ENCODE results near the gene FAM136A.
"Not testable (repeated sequence)": the region's sequence is repeated elsewhere in the genome, so short reads cannot be mapped to it uniquely, and the experiment has no call there.

FAM136A gene

DNA sequence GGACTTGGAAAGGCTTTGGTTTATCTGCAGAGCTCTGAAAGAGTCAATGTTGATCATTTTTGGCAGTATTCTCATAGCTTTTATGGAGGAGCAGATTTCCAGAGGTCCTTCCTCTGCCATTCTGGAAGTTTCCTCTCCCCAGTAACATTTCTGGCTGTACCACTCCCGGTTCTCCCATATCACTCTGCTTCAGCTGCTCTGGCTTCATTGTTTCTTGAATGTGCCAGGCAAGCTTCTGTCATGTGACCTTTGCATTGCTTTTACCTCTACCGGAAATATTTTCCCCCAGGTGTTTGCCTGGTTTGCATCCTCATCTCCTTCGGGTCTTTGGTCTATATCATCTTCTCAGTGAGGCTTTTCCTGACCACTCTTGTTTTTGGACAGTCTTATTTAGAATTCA lies 31.5 kb downstream of the FAM136A start:
- H2AFZ ChIP-seq (ENCODE audit: low read depth, low read length), result no peak overlapping the region
- no peaks in the 10 kb centered on the region for H3K27me3 ChIP-seq (ENCODE audit: insufficient read depth, low read length)
- H3K4me3 ChIP-seq (ENCODE audit: low read length), result no peak overlapping the region
- H3K4me1 ChIP-seq (ENCODE audit: insufficient read depth, low read length), result no peaks in the 10 kb centered on the region
- peaks cover 4% of the 10 kb centered on the region for H3K9me3 ChIP-seq (ENCODE audit: low read length)
- peaks cover 20% of the 10 kb centered on the region for H3K36me3 ChIP-seq (ENCODE audit: insufficient read depth, low read length)

DNA sequence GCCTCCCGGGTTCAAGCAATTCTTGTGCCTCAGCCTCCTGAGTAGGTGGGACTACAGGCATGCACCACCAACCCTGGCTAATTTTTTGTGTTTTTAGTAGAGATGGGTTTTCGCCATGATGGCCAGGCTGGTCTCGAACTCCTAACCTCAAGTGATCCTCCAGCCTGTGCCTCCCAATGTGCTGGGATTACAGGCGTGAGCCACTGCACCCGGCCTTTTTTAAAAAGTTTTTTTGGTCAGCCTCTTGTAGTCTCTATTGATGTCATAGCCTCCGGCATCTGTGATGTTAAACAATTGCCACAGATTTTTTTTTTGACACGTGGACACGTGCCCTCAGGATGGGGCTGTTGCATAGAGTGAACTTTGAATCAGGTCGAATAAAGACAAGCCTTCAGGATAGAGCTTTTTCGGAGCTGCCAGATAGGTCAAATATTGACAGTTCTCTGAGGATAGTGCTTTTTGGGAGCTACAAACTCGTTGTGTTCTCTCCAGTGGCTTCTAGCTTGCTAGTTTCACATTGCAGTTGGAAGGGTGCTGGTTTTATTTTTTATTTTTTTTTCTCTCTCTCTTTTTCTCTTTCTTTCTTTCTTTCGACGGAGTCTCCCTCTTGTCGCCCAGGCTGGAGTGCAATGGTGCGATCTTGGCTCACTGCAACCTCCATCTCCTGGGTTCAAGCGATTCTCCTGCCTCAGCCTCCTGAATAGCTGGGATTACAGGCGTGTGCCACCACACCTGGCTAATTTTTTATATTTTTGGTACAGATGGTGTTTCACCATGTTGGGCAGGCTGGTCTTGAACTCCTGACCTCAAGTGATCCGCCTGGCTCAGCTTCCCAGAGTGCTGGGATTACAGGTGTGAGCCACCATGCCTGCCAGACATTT lies 32.2 kb downstream of the FAM136A start:
- H3K27me3 ChIP-seq (ENCODE audit: insufficient read depth, low read length); H3K4me3 ChIP-seq (ENCODE audit: low read length); H3K9me3 ChIP-seq (ENCODE audit: low read length); H3K4me1 ChIP-seq (ENCODE audit: insufficient read depth, low read length); H2AFZ ChIP-seq (ENCODE audit: low read depth, low read length): not testable (repeated sequence)
- peaks cover 20% of the 10 kb centered on the region for H3K36me3 ChIP-seq (ENCODE audit: insufficient read depth, low read length)

DNA sequence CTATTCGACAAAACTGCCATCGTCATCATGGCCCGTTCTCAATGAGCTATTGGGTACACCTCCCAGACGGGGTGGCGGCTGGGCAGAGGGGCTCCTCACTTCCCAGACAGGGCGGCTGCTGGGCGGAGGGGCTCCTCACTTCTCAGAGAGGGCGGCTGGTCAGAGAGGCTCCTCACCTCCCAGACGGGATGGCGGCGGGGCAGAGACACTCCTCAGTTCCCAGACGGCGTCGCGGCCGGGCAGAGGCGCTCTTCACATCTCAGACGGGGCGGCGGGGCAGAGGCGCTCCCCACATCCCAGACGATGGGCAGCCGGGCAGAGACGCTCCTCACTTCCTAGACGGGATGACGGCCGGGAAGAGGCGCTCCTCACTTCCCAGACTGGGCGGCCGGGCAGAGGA lies 34.9 kb downstream of the FAM136A start:
- not testable (repeated sequence) for H3K9me3 ChIP-seq (ENCODE audit: low read length); H3K4me1 ChIP-seq (ENCODE audit: insufficient read depth, low read length); H3K27me3 ChIP-seq (ENCODE audit: insufficient read depth, low read length); H3K4me3 ChIP-seq (ENCODE audit: low read length); H2AFZ ChIP-seq (ENCODE audit: low read depth, low read length)
- H3K36me3 ChIP-seq (ENCODE audit: insufficient read depth, low read length), result peaks cover 32% of the 10 kb centered on the region

DNA sequence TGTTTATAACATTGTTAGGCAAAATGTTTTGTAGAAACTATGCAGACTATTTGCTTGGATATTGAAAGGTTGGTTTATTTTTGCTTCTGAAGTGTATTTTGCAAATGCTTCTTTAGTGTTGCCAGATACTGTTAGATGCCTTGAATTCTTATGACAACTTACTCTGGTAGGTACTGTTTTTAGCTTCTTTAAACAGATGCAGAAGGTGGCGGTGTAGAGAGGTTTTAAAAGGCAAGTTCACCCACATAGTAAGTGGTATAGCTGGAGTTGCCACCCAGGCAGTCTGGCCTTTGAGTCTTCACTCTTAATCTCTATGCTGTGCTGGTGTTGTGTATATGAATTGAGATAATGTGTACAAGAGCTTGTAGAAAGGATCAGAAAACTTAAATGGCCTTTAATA lies 40.4 kb downstream of the FAM136A start:
- H3K9me3 ChIP-seq (ENCODE audit: low read length), result peaks cover 4% of the 10 kb centered on the region
- H3K27me3 ChIP-seq (ENCODE audit: insufficient read depth, low read length), result no peaks in the 10 kb centered on the region
- no peak overlapping the region for H2AFZ ChIP-seq (ENCODE audit: low read depth, low read length)
- H3K36me3 ChIP-seq (ENCODE audit: insufficient read depth, low read length), result peaks cover 54% of the 10 kb centered on the region
- H3K4me3 ChIP-seq (ENCODE audit: low read length), result no peak overlapping the region
- H3K4me1 ChIP-seq (ENCODE audit: insufficient read depth, low read length), result peaks cover 12% of the 10 kb centered on the region

DNA sequence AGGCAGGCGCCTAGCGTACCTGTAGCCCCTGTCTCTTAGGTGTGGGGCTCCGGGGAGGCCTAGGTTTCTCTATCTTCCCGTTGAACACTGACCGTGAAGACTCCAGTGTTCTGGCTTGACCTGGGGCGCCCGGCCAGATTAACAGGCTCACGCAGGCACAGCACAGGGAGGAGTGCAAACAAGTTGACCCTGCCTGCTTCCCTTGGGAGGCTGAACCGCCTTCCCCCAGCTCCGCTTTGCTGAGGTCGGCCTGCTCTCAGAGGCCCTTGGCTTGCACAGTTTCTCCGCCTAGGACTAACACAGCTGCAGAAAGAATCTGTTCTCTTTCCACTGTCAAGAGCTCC lies 43.4 kb downstream of the FAM136A start:
- H2AFZ ChIP-seq (ENCODE audit: low read depth, low read length), result peak overlapping the region; percentile 38
- no peaks in the 10 kb centered on the region for H3K9me3 ChIP-seq (ENCODE audit: low read length)
- peaks cover 12% of the 10 kb centered on the region for H3K4me1 ChIP-seq (ENCODE audit: insufficient read depth, low read length)
- peak overlapping the region; percentile 77 for H3K4me3 ChIP-seq (ENCODE audit: low read length)
- peaks cover 34% of the 10 kb centered on the region for H3K36me3 ChIP-seq (ENCODE audit: insufficient read depth, low read length)
- H3K27me3 ChIP-seq (ENCODE audit: insufficient read depth, low read length), result no peaks in the 10 kb centered on the region

DNA sequence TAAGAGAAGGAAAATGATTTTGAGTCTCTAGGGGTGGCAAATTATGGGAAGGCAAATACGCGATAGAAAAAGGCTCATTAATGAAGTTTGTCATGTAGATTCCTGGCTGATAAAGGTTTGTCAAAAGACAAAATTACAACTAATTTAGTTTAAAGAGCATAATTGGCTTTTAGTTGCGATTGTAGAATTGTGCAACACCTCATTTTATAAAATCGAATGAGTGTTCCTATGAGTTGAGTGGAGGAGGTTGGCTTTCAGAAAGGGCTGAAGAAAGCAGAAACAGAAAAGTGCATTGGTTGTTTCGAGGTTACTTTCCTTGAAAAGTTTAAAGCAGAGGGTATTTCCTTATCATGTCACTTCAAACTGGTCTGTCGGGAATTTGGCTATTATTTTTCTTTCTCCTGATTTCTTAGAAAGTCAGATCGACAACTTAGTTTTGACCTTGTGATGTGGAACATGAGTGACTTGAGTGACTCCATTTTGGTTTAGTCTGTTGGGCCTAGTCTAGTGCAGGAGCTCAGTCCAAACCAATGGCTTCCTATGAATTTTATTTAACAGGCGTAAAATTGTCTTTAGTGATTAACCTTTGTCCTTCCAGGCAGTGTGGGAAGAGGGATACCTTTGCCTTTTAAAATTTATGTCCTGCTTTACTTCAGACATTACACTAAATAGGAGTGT lies 46.1 kb downstream of the FAM136A start:
- H3K9me3 ChIP-seq (ENCODE audit: low read length), result no peaks in the 10 kb centered on the region
- no peak overlapping the region for H2AFZ ChIP-seq (ENCODE audit: low read depth, low read length)
- H3K4me3 ChIP-seq (ENCODE audit: low read length), result no peak overlapping the region
- H3K36me3 ChIP-seq (ENCODE audit: insufficient read depth, low read length), result peaks cover 13% of the 10 kb centered on the region
- no peaks in the 10 kb centered on the region for H3K27me3 ChIP-seq (ENCODE audit: insufficient read depth, low read length)
- peaks cover 12% of the 10 kb centered on the region for H3K4me1 ChIP-seq (ENCODE audit: insufficient read depth, low read length)

DNA sequence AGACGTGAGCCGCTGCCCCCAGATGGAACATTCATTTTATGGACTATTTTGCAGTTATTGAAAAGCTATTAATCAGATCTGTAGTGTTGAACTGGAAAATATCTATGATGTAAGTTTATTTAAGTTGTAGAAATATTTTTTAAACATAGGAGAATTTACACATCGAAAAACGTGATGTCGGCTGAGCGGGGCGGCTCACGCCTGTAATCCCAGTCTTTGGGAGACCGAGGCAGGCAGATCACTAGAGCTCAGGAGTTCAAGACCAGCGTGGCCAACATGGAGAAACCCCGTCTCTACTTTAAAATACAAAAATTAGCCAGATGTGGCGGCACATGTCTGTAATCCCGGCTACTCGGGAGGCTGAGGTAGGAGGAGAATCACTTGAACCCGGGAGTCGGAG lies 51.4 kb downstream of the FAM136A start:
- Histone ChIP-seq H2AFZ (ENCODE audit: low read depth, low read length) (no peak overlapping the region), H3K27me3 (ENCODE audit: insufficient read depth, low read length) (no peaks in the 10 kb centered on the region), H3K4me1 (ENCODE audit: insufficient read depth, low read length) (peaks cover 12% of the 10 kb centered on the region), H3K9me3 (ENCODE audit: low read length) (no peaks in the 10 kb centered on the region), H3K4me3 (ENCODE audit: low read length) (no peak overlapping the region), H3K36me3 (ENCODE audit: insufficient read depth, low read length) (no peaks in the 10 kb centered on the region)

DNA sequence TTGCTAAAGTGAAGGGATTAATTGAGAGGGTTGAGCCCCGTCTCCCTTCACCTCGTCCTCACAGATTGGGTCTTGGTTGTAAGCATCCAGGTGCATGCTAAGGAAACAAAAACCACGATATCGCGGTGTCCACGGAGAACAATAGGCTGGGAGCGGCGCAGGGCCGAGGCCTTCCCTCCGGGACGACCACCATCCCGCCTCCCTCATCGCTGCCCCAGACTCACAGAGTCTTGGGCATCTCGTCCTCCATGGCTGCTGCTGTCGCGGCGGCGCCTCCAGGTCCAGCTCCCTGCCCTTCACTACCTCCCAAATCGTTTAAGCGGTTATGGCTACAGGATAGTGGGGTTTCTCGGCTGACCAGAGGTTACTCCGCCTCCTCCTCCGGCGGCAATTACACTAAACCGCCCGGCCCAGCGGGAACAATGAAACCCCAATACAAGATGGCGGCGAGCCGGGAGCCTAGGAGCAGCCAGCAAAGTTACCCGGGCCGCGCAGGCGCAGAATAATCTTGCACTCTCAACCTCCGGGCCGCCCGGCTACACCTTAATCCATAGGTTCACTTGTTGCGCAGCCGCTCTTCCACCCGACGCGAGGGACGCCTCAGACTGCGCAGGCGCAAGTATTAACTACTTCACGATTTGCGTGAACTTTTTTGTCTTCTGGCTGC lies 53.6 kb downstream of the FAM136A start, which contains the start of gene TIA1:
TIA1 (minus strand) TSS at position 448 of the 667 bp plus-strand sequence; CDS start at position 250, 198 bp downstream.
- Histone ChIP-seq H3K9me3 (ENCODE audit: low read length) (no peaks in the 10 kb centered on the region), H3K4me1 (ENCODE audit: insufficient read depth, low read length) (peaks cover 18% of the 10 kb centered on the region), H3K27me3 (ENCODE audit: insufficient read depth, low read length) (no peaks in the 10 kb centered on the region), H3K4me3 (ENCODE audit: low read length) (peak within 1 kb of the TSS; percentile 67), H3K36me3 (ENCODE audit: insufficient read depth, low read length) (peaks cover 6% of the 10 kb centered on the region), H2AFZ (ENCODE audit: low read depth, low read length) (peak within 1 kb of the TSS; percentile 29)

DNA sequence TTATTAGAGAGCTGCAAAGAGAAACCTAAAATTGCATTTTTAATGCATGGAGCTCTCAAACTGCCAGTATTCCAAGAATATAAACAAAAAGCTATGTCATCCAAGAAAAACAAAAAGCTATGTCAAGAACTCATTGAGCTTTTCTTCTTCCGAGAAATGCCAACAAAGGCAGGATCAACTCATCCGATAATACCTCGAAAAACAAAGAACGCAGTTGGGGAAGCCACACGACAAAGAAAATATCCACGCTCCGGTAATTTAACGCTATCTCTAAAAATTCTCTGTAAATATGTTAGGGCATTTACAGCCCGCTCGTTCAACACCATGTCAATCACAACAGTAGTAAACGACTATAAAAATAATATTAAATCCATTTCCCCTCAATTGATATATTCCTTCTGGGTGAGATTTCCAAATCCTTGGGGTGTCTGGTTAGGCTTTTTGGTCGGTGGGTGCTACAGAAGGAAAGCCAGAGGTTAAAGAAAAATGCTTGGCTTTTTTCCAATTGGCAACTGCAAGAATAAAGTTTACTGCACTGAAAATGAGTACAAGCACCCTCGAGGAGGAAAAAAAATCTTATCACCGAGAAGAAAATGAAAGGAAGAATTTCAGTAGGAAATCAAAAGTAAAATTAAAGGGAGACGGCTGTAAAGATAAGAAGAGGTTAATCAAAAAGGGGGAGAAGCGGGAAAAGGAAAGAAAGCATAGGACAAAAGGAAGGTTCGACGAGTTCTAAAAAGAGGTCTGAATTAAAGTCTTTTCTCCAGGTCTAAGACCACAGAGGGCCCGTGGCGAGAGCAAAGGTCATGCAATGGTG lies 54.3 kb downstream of the FAM136A start:
- H3K9me3 ChIP-seq (ENCODE audit: low read length), result peaks cover 2% of the 10 kb centered on the region
- H3K4me1 ChIP-seq (ENCODE audit: insufficient read depth, low read length), result peaks cover 18% of the 10 kb centered on the region
- peak overlapping the region; percentile 67 for H3K4me3 ChIP-seq (ENCODE audit: low read length)
- H3K36me3 ChIP-seq (ENCODE audit: insufficient read depth, low read length), result peaks cover 9% of the 10 kb centered on the region
- peak overlapping the region; percentile 29 for H2AFZ ChIP-seq (ENCODE audit: low read depth, low read length)
- no peaks in the 10 kb centered on the region for H3K27me3 ChIP-seq (ENCODE audit: insufficient read depth, low read length)
